ENCODE measurements around the gene DDX47. TPM values are rescaled to one million over a fixed set of nuclear protein-coding genes. Genes with fewer than 3 reads are reported as not detected.

The DDX47 gene
- total RNA-seq, 1 experiment from 2014 or later = 115 TPM

DNA sequence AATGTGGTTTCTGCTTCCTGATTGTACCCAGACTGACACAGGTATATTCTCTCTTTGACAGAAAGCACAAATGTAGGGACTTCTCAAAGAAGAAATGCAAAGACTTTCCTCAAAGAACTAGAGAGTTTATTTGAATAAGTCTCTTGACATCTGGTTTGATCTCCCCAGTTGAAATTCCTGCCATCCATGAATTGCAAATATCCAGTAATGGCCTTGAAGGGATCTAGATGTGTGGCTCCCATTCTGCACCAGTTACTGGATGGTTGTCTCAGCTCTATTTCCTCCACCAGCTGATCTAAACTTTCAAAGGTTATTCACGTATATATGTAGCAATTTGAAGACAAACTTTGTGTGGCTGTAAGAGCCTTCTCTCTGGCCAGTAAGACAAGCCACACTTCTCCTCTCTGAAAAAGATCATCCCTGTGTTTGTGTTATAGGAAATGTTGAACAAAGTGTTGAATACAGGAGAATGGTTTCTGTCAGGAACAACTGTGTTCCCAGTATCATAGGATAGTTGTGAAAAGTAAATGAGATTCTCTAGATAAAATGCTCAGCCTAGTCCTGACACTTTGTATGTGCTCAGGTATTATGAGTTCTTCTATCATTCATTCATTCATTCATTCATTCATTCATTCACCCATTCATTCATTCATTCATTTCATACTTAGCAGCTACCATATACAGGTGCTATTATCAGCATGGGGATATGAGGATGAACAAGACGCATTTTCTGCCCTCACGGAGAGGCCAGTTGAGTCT lies 55.5 kb downstream of the DDX47 start:
- no TSS peak for BruUV-seq (replicated peaks)
- ChIA-PET POLR2A (no interaction called here), CTCF (no interaction called here)
- ATAC-seq (no peak), DNase-seq (ENCODE audit: low read depth, low spot score) (no peak)
- in situ Hi-C loops (cut with HindIII; ENCODE audit: low pct_unique_long_range_greater_than_20kb, low sequenced_read_pairs) = no loop called here
- intact Hi-C loops (cut with micrococcal nuclease; ENCODE audit: unreplicated experiment) = no loop called here
- no peak for TF ChIP-seq TCF7L2 (IDR thresholded peaks at IDR 0.05; ENCODE audit: low read depth, low read length)
- TF ChIP-seq POLR2AphosphoS5 (IDR thresholded peaks at IDR 0.05; ENCODE audit: low read depth, low read length) = no peak
- TF ChIP-seq, protein P1, sequence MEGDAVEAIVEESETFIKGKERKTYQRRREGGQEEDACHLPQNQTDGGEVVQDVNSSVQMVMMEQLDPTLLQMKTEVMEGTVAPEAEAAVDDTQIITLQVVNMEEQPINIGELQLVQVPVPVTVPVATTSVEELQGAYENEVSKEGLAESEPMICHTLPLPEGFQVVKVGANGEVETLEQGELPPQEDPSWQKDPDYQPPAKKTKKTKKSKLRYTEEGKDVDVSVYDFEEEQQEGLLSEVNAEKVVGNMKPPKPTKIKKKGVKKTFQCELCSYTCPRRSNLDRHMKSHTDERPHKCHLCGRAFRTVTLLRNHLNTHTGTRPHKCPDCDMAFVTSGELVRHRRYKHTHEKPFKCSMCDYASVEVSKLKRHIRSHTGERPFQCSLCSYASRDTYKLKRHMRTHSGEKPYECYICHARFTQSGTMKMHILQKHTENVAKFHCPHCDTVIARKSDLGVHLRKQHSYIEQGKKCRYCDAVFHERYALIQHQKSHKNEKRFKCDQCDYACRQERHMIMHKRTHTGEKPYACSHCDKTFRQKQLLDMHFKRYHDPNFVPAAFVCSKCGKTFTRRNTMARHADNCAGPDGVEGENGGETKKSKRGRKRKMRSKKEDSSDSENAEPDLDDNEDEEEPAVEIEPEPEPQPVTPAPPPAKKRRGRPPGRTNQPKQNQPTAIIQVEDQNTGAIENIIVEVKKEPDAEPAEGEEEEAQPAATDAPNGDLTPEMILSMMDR (IDR thresholded peaks at IDR 0.05) = no peak
- TF ChIP-seq, protein P2, sequence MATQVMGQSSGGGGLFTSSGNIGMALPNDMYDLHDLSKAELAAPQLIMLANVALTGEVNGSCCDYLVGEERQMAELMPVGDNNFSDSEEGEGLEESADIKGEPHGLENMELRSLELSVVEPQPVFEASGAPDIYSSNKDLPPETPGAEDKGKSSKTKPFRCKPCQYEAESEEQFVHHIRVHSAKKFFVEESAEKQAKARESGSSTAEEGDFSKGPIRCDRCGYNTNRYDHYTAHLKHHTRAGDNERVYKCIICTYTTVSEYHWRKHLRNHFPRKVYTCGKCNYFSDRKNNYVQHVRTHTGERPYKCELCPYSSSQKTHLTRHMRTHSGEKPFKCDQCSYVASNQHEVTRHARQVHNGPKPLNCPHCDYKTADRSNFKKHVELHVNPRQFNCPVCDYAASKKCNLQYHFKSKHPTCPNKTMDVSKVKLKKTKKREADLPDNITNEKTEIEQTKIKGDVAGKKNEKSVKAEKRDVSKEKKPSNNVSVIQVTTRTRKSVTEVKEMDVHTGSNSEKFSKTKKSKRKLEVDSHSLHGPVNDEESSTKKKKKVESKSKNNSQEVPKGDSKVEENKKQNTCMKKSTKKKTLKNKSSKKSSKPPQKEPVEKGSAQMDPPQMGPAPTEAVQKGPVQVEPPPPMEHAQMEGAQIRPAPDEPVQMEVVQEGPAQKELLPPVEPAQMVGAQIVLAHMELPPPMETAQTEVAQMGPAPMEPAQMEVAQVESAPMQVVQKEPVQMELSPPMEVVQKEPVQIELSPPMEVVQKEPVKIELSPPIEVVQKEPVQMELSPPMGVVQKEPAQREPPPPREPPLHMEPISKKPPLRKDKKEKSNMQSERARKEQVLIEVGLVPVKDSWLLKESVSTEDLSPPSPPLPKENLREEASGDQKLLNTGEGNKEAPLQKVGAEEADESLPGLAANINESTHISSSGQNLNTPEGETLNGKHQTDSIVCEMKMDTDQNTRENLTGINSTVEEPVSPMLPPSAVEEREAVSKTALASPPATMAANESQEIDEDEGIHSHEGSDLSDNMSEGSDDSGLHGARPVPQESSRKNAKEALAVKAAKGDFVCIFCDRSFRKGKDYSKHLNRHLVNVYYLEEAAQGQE (IDR thresholded peaks at IDR 0.05; ENCODE audit: insufficient read depth in 1 of 2, low read depth in 2 of 2, low read length in 1 of 2) = no peak
- no peak for TF ChIP-seq SIN3A (IDR thresholded peaks at IDR 0.05; ENCODE audit: borderline replicate concordance, insufficient read depth, low read depth, low read length)
- H3K36me3 ChIP-seq (ENCODE audit: control insufficient read depth, insufficient read depth, low read length) = no peaks in the 10 kb centered on the region
- H3K9me3 ChIP-seq (ENCODE audit: control insufficient read depth, insufficient read depth, low read depth, low read length) = no peaks in the 10 kb centered on the region
- no peaks in the 10 kb centered on the region for H3K27me3 ChIP-seq (ENCODE audit: control insufficient read depth, insufficient read depth, low read length)
- H3K4me1 ChIP-seq (ENCODE audit: control insufficient read depth, insufficient read depth, low read length) = peaks cover 42% of the 10 kb centered on the region
- peak overlapping the region; percentile 89 for H3K27ac ChIP-seq (ENCODE audit: low read length)
- H3K4me3 ChIP-seq (ENCODE audit: low read depth in 2 of 2, low read length in 2 of 2) = no peak overlapping the region

DNA sequence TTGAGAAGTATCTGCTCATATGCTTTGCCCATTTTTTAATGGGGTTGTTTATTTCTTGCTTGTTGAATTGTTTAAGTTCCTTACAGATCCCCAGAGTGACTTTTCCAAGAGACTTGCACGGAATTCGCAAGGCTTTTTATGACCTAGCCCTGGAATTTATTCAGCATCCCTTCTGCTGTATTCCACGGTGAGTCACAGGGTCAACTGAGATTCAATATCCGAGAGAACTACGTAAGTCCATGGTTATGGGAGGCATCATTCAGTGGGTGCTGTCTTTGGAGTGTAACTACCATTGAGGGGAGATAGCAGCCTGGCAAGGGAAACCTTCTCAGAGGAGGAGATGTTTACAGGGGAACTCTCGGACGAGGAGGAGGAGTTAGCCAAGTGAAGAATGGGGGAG lies 57.3 kb downstream of the DDX47 start:
- Histone ChIP-seq H3K4me1 (ENCODE audit: control insufficient read depth, insufficient read depth, low read length) (peaks cover 49% of the 10 kb centered on the region), H3K36me3 (ENCODE audit: control insufficient read depth, insufficient read depth, low read length) (no peaks in the 10 kb centered on the region), H3K27ac (ENCODE audit: low read length) (peak overlapping the region; percentile 89), H3K4me3 (ENCODE audit: low read depth in 2 of 2, low read length in 2 of 2) (no peak overlapping the region), H3K27me3 (ENCODE audit: control insufficient read depth, insufficient read depth, low read length) (no peaks in the 10 kb centered on the region), H3K9me3 (ENCODE audit: control insufficient read depth, insufficient read depth, low read depth, low read length) (no peaks in the 10 kb centered on the region)
- ATAC-seq (peak; percentile 82), DNase-seq (ENCODE audit: low read depth, low spot score) (no peak)
- BruUV-seq (replicated peaks) = no TSS peak
- TF ChIP-seq, protein P2 (IDR thresholded peaks at IDR 0.05; ENCODE audit: insufficient read depth in 1 of 2, low read depth in 2 of 2, low read length in 1 of 2) = no peak
- TF ChIP-seq, protein P1 (IDR thresholded peaks at IDR 0.05) = no peak
- TF ChIP-seq TCF7L2 (IDR thresholded peaks at IDR 0.05; ENCODE audit: low read depth, low read length) (no peak), SIN3A (IDR thresholded peaks at IDR 0.05; ENCODE audit: borderline replicate concordance, insufficient read depth, low read depth, low read length) (no peak), POLR2AphosphoS5 (IDR thresholded peaks at IDR 0.05; ENCODE audit: low read depth, low read length) (no peak; the same call in 1 of the 2 replicates)
- ChIA-PET CTCF (no interaction called here), POLR2A (no interaction called here)
- intact Hi-C loops (cut with micrococcal nuclease; ENCODE audit: unreplicated experiment) = no loop called here
- in situ Hi-C loops (cut with HindIII; ENCODE audit: low pct_unique_long_range_greater_than_20kb, low sequenced_read_pairs) = no loop called here
